HUES6 (cell line): Measurements from ENCODE around the gene CCP110.

ENCODE experiments used
- H3K27ac ChIP-seq: 2 replicates; pipeline ENCODE4 v1.7.0; 2013; ENCODE audit warnings: low read depth, mild to moderate bottlenecking, low read length, inconsistent platforms
- H3K27me3 ChIP-seq: 2 replicates; pipeline ENCODE4 v1.6.1; 2013; ENCODE audit warnings: low read length; ENCODE audit not compliant: control insufficient read depth, insufficient read depth
- H3K36me3 ChIP-seq: 2 replicates; pipeline ENCODE4 v1.6.1; 2013; ENCODE audit warnings: low read length; ENCODE audit not compliant: control insufficient read depth, insufficient read depth
- H3K4me1 ChIP-seq: 2 replicates; pipeline ENCODE4 v1.6.1; 2013; ENCODE audit warnings: low read length; ENCODE audit not compliant: control insufficient read depth, insufficient read depth
- H3K4me3 ChIP-seq: 2 replicates; pipeline ENCODE4 v1.5.1; 2013; ENCODE audit warnings: low read depth, low read length
- H3K9ac ChIP-seq: one replicate; pipeline ENCODE4 v1.6.1; 2013; ENCODE audit warnings: mild to moderate bottlenecking, low read length
- H3K9me3 ChIP-seq: 2 replicates; pipeline ENCODE4 v1.6.1; 2013; ENCODE audit warnings: low read depth, low read length; ENCODE audit not compliant: control insufficient read depth, insufficient read depth

The CCP110 gene

DNA sequence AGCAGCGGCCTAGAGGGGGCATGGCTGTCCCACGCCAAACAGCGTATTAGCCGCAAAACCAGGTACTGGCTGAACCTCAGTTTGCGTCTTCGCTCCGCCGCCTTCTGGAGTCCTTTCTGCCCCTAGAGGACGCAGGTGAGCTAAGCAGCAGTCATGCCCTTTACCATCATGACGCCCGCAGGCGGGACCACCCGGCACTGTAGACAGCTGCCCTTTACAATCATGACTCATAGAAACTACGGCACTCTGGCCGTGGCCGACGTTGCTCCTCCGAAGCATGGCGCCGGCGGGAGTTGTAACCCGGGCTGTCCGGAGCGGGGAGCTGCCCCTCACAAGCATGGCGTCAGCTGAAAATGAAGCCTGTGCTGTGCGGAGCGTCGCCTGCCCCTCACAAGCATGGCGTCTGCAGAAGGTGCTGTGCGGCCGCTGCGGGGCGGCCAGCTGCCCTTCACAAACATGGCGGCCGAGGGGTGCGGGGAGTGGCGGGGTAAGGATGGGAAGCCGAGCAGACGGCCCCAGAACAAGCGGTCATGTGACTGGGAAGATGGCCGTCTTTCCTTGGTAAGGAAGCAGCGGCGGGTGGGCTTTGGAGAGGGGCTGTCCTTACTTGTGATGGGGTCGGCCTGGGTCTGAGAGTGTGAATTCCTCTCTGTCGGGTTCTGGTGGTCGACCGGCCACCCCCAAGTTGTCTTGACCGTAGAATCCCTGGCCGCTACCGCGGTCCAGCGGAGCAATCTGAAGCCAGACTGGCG is 31.6 kb downstream of the CCP110 start, which contains the start of gene VPS35L:
VPS35L (plus strand) TSS at position 518 of the 752 bp plus-strand sequence; CDS start at position 545, 27 bp downstream.
- peak within 1 kb of the TSS; percentile 95 for H3K27ac ChIP-seq

DNA sequence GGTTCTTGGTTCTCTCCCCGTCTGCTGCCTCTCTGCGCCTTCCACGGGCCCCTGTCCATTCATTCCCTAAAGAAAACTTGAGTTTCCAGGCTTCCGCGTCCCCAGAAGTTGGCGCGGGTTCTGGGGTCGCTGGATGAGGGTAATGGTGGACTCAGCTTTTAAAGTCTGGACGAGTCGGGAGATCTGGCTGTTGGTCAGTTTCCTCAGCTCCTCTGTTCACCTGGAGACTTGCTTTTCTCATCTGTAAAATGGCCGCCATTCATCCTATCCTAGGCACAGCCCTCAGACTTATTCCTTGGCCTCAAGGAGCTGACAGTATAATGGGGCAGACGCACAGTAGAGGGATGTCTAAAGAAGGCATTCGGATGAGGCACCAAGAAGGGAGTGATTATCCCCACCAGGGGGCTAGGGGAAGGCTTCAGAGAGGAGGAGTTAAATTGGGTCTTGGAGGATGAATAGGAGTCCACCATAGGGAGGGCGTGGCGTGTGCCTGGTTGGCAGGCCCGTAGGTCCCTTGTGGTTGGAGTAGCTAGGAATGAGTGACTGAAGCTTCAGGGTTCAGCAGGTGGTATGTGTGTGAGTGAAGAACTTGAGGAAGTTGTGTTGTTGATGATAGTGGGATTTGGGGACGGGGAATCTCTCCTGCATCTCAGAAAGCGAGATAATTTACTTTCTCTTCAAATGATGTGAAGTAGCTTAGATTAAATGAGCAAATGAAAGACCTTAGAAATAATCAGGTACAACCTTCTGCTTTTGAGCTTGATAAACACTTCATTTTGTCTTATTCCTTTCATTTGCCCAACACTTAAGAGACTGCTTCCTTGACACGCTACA is 32.4 kb downstream of the CCP110 start:
- H3K27ac ChIP-seq: peak overlapping the region; percentile 95
- peak overlapping the region; percentile 96 for H3K9ac ChIP-seq
- no peaks in the 10 kb centered on the region for H3K4me1 ChIP-seq
- H3K9me3 ChIP-seq: no peaks in the 10 kb centered on the region
- peaks cover 13% of the 10 kb centered on the region for H3K36me3 ChIP-seq
- peak overlapping the region; percentile 84 for H3K4me3 ChIP-seq
- no peaks in the 10 kb centered on the region for H3K27me3 ChIP-seq

More for the DNA sequence above, 31.6 kb downstream of the CCP110 start, which contains the start of gene VPS35L:
- no peaks in the 10 kb centered on the region for H3K27me3 ChIP-seq
- H3K4me3 ChIP-seq: peak within 1 kb of the TSS; percentile 84
- H3K9me3 ChIP-seq: no peaks in the 10 kb centered on the region
- H3K36me3 ChIP-seq: peaks cover 20% of the 10 kb centered on the region
- H3K9ac ChIP-seq: peak within 1 kb of the TSS; percentile 96
- no peaks in the 10 kb centered on the region for H3K4me1 ChIP-seq

DNA sequence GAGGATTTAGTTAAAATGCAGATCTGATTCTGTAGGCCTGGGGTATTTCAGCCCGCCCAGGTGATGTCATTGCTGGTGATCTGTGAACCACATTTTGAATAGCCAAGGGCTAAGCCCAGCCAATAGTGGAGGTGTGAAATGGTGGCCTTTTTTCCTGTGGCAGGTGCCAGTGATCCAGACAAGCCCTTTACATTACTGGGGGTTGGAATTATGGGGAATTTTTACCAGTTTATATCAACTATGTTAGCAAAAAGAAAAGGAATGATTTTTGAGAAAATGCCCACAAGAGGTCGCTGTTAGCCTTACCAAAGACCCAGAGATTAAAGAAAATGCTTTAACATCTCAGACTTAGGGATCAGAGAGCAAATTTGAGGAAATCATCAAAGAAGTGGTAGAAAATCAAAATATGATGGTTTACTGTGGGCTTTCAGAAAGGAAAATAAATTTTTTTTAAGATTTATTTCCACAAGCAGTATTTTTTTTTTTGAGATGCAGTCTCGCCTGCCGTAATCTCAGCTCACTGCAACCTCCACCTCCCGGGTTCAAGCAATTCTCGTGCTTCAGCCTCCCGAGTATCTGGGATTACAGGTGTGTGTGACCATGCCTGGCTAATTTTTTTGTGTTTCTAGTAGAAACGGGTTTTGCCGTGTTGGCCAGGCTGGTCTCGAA is 35.6 kb downstream of the CCP110 start:
- Histone ChIP-seq H3K9ac (no peak overlapping the region), H3K27me3 (no peaks in the 10 kb centered on the region), H3K4me1 (no peaks in the 10 kb centered on the region), H3K36me3 (peaks cover 6% of the 10 kb centered on the region; the same call in 1 of the 2 replicates), H3K9me3 (peaks cover 12% of the 10 kb centered on the region; the same call in 1 of the 2 replicates), H3K27ac (no peak overlapping the region), H3K4me3 (no peak overlapping the region)

DNA sequence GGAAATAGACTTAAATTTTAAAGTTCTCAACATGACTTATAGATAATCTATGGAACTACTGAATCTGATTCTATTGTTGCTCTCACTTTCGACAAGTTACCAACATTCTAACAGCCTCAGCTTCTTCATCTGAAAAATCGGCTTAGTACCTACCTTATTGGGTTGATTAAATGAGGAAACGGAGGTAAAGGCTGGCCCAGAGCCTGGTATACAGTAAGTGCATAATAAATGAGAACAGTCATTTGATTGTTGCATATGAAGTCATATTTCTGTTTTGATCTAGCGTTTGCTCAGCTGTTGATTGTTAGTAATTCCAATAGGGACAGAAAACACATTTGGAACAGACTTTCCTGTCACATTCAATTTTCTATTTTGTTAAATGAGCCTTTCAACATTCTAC is 36.3 kb downstream of the CCP110 start:
- Histone ChIP-seq H3K27me3 (no peaks in the 10 kb centered on the region), H3K36me3 (peaks cover 11% of the 10 kb centered on the region), H3K4me3 (no peak overlapping the region), H3K4me1 (no peaks in the 10 kb centered on the region), H3K9ac (no peak overlapping the region), H3K27ac (no peak overlapping the region), H3K9me3 (peaks cover 12% of the 10 kb centered on the region; the same call in 1 of the 2 replicates)

DNA sequence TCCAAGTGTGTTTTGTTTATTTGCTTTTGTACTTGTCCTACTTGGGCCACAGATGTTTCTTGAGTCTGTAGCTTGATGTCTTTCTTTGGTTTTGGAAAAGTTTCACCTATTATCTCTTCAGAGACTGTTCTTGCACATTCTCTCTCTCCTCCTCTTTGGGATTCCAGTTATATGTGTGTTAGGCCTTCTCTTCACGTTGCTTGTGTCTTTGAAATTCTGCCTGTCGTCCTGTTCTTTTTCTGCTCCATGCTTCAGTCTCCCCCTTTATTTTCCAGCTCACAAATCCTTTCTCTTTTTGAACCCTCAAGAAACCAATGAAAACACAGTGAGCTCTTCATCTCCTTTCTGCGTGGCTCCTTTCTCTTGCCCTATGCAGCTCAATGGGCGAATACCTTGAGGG is 39.6 kb downstream of the CCP110 start:
- H3K27me3 ChIP-seq: no peaks in the 10 kb centered on the region
- H3K4me1 ChIP-seq: no peaks in the 10 kb centered on the region
- peaks cover 12% of the 10 kb centered on the region; the same call in 1 of the 2 replicates for H3K9me3 ChIP-seq
- no peak overlapping the region for H3K4me3 ChIP-seq
- H3K9ac ChIP-seq: no peak overlapping the region
- H3K27ac ChIP-seq: no peak overlapping the region
- peaks cover 35% of the 10 kb centered on the region for H3K36me3 ChIP-seq

DNA sequence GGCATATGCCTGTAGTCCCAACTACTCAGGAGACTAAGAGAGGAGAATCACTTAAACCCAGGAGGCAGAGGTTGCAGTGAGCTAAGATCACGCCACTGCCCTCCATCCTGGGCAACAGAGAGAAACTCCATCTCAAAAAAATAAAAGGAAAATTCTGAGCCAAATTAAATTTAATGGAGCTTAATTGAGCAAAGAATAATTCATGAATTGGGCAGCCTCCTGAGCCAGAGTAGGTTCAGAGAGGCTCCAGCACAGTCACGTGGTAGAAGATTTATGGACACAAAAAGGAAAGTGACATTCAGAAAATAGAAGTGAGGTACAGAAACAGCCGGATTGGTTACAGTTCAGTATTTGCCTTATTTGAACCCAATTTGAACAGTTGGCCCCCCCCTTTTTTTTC is 42.6 kb downstream of the CCP110 start:
- Histone ChIP-seq H3K27me3 (no peaks in the 10 kb centered on the region), H3K4me1 (no peaks in the 10 kb centered on the region), H3K4me3 (no peak overlapping the region), H3K27ac (no peak overlapping the region), H3K9me3 (peaks cover 12% of the 10 kb centered on the region; the same call in 1 of the 2 replicates), H3K36me3 (peaks cover 52% of the 10 kb centered on the region), H3K9ac (no peak overlapping the region)

DNA sequence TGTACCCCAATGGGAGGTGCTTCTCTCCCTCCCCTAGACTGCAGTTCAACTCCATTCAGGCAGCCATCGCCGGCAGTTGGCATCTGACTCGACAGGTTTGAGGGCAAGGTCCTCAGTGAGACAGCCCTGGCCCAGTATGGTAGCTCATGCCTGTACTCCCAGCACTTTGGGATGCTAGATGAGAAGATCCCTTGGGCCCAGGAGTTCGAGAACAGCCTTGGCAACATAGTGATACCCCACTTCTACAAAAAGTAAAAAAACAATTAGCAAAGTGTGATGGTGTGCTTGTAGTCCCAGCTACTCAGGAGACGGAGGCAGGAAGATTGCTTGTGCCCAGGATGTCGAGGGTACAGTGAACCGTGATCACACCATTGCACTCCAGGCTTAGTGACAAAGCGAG is 43.8 kb downstream of the CCP110 start:
- Histone ChIP-seq H3K4me1 (no peaks in the 10 kb centered on the region), H3K9ac (no peak overlapping the region), H3K27ac (no peak overlapping the region), H3K36me3 (peaks cover 59% of the 10 kb centered on the region), H3K27me3 (no peaks in the 10 kb centered on the region), H3K4me3 (no peak overlapping the region), H3K9me3 (peaks cover 7% of the 10 kb centered on the region; the same call in 1 of the 2 replicates)

DNA sequence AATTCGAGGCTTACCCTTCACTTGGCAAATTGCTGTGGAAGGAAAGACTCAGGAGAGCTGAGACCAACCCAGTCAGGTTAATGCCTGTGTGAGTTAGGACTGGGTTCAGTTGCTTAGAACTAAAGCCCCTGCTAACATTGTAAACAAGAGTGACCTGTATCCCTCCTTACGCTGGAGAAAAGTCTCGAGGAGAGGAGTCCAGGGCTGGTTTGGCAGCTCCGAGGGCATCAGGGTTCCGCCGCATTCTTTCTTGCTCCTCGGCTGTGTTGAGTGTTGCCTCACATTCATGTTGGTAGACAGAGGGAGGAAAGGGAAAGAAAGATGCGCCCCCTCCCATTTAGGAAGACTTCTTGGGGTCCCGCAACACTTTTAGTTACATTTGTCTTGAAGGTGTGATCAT is 50.3 kb downstream of the CCP110 start:
- Histone ChIP-seq H3K27ac (no peak overlapping the region), H3K4me3 (no peak overlapping the region), H3K27me3 (no peaks in the 10 kb centered on the region), H3K9me3 (no peaks in the 10 kb centered on the region), H3K9ac (no peak overlapping the region), H3K4me1 (no peaks in the 10 kb centered on the region), H3K36me3 (peaks cover 82% of the 10 kb centered on the region)

DNA sequence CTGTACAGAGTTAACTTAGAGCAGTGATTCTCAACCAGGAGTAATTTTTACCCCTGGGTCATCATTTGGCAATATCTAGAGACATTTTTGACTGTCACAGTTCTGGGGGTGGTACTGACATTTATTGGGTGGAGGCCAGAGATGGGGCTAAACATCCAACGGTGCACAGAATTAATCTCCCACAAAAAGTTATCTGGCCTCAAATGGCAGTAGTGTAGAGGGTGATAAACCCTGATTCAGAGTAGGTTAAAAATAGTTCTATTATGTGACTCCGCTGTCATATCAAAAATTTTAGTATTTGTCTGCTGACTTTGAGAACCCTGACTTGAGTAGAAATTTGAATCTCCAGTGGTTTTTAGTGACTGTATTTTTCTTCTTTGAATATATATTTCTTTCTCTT is 50.9 kb downstream of the CCP110 start:
- no peaks in the 10 kb centered on the region for H3K4me1 ChIP-seq
- H3K4me3 ChIP-seq: no peak overlapping the region
- H3K27ac ChIP-seq: no peak overlapping the region
- H3K9ac ChIP-seq: no peak overlapping the region
- H3K36me3 ChIP-seq: peaks cover 78% of the 10 kb centered on the region
- no peaks in the 10 kb centered on the region for H3K9me3 ChIP-seq
- H3K27me3 ChIP-seq: no peaks in the 10 kb centered on the region

DNA sequence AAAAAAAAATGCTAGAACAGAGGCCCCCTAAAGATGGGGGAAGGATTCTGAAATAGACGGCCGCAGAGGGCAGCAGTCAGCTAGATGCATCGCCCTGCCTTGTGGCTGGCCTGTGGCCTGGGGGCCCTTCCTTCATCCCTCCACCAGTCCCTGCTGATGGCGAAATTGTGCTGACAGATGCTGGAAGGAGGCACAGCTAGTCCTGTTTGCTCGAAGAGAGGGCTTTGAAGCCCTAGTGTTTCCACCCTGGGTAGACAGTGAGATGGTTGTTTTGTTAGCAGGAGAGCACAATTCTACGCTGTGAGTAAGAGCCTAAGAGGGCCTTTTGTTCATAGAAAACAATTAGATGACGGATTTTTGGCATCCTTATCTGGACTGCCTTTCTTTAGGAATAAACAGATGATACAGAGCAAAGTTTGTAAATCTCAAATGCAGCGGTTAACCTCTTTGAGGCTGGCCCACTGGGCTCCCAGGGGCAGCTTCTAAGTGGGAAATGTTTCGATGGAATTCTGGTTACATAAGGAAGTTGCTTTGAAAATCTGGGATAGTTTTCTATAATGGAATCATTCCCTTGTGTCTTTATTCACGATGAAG is 54.7 kb downstream of the CCP110 start:
- Histone ChIP-seq H3K9ac (no peak overlapping the region), H3K9me3 (0 out of 2 replicates have a peak, but pooled peaks cover 7% of the 10 kb centered on the region), H3K27ac (no peak overlapping the region), H3K4me1 (no peaks in the 10 kb centered on the region), H3K36me3 (peaks cover 87% of the 10 kb centered on the region), H3K27me3 (no peaks in the 10 kb centered on the region), H3K4me3 (no peak overlapping the region)
